ENCODE measurements around the gene PIGC.

Gene PIGC

GRCh38 chr1:172480431-172480830, 36.6 kb upstream of the PIGC start:
- no peaks in the 10 kb centered on the region for H3K36me3 ChIP-seq (ENCODE audit: control insufficient read depth in 5 of 5, insufficient read depth in 5 of 5, low read length in 5 of 5)
- no peaks in the 10 kb centered on the region for H3K9me3 ChIP-seq (ENCODE audit: control insufficient read depth in 5 of 5, low read length in 5 of 5)
- H3K4me1 ChIP-seq (ENCODE audit: control insufficient read depth in 5 of 5, insufficient read depth in 5 of 5, low read length in 5 of 5), result no peaks in the 10 kb centered on the region
- no peak overlapping the region for H3K27ac ChIP-seq (ENCODE audit: low read depth, low read length)
- no peaks in the 10 kb centered on the region for H3K27me3 ChIP-seq (ENCODE audit: control insufficient read depth in 5 of 5, insufficient read depth in 4 of 5, low read length in 5 of 5)
- no peak overlapping the region for H3K4me3 ChIP-seq (ENCODE audit: low read depth in 1 of 5, low read length in 5 of 5)
- no peak overlapping the region for H3K9ac ChIP-seq (ENCODE audit: low read length in 5 of 5)

GRCh38 chr1:172478485-172478884, 34.6 kb upstream of the PIGC start:
- Histone ChIP-seq H3K9ac (ENCODE audit: low read length in 5 of 5) (no peak overlapping the region), H3K9me3 (ENCODE audit: control insufficient read depth in 5 of 5, low read length in 5 of 5) (no peaks in the 10 kb centered on the region), H3K27me3 (ENCODE audit: control insufficient read depth in 5 of 5, insufficient read depth in 4 of 5, low read length in 5 of 5) (no peaks in the 10 kb centered on the region), H3K4me3 (ENCODE audit: low read depth in 1 of 5, low read length in 5 of 5) (no peak overlapping the region), H3K27ac (ENCODE audit: low read depth, low read length) (no peak overlapping the region), H3K36me3 (ENCODE audit: control insufficient read depth in 5 of 5, insufficient read depth in 5 of 5, low read length in 5 of 5) (no peaks in the 10 kb centered on the region), H3K4me1 (ENCODE audit: control insufficient read depth in 5 of 5, insufficient read depth in 5 of 5, low read length in 5 of 5) (peaks cover 0 to 4% (median 0%) of the 10 kb centered on the region in 5 donors)

GRCh38 chr1:172477741-172478140, 33.9 kb upstream of the PIGC start:
- no peaks in the 10 kb centered on the region for H3K36me3 ChIP-seq (ENCODE audit: control insufficient read depth in 5 of 5, insufficient read depth in 5 of 5, low read length in 5 of 5)
- H3K9me3 ChIP-seq (ENCODE audit: control insufficient read depth in 5 of 5, low read length in 5 of 5), result no peaks in the 10 kb centered on the region
- no peak overlapping the region for H3K4me3 ChIP-seq (ENCODE audit: low read depth in 1 of 5, low read length in 5 of 5)
- H3K27me3 ChIP-seq (ENCODE audit: control insufficient read depth in 5 of 5, insufficient read depth in 4 of 5, low read length in 5 of 5), result no peaks in the 10 kb centered on the region
- H3K27ac ChIP-seq (ENCODE audit: low read depth, low read length), result no peak overlapping the region
- H3K4me1 ChIP-seq (ENCODE audit: control insufficient read depth in 5 of 5, insufficient read depth in 5 of 5, low read length in 5 of 5), result peaks cover 0 to 4% (median 0%) of the 10 kb centered on the region in 5 donors
- H3K9ac ChIP-seq (ENCODE audit: low read length in 5 of 5), result no peak overlapping the region

GRCh38 chr1:172477216-172477615, 33.3 kb upstream of the PIGC start:
- Histone ChIP-seq H3K27ac (ENCODE audit: low read depth, low read length) (no peak overlapping the region), H3K4me1 (ENCODE audit: control insufficient read depth in 5 of 5, insufficient read depth in 5 of 5, low read length in 5 of 5) (peaks cover 0 to 4% (median 0%) of the 10 kb centered on the region in 5 donors), H3K27me3 (ENCODE audit: control insufficient read depth in 5 of 5, insufficient read depth in 4 of 5, low read length in 5 of 5) (no peaks in the 10 kb centered on the region), H3K4me3 (ENCODE audit: low read depth in 1 of 5, low read length in 5 of 5) (no peak overlapping the region), H3K36me3 (ENCODE audit: control insufficient read depth in 5 of 5, insufficient read depth in 5 of 5, low read length in 5 of 5) (no peaks in the 10 kb centered on the region), H3K9me3 (ENCODE audit: control insufficient read depth in 5 of 5, low read length in 5 of 5) (no peaks in the 10 kb centered on the region), H3K9ac (ENCODE audit: low read length in 5 of 5) (no peak overlapping the region)

GRCh38 chr1:172476218-172476811, 32.4 kb upstream of the PIGC start:
- no peaks in the 10 kb centered on the region for H3K27me3 ChIP-seq (ENCODE audit: control insufficient read depth in 5 of 5, insufficient read depth in 4 of 5, low read length in 5 of 5)
- no peaks in the 10 kb centered on the region for H3K36me3 ChIP-seq (ENCODE audit: control insufficient read depth in 5 of 5, insufficient read depth in 5 of 5, low read length in 5 of 5)
- H3K4me1 ChIP-seq (ENCODE audit: control insufficient read depth in 5 of 5, insufficient read depth in 5 of 5, low read length in 5 of 5), result peaks cover 0 to 4% (median 0%) of the 10 kb centered on the region in 5 donors
- H3K9ac ChIP-seq (ENCODE audit: low read length in 5 of 5), result no peak overlapping the region
- no peaks in the 10 kb centered on the region for H3K9me3 ChIP-seq (ENCODE audit: control insufficient read depth in 5 of 5, low read length in 5 of 5)
- H3K27ac ChIP-seq (ENCODE audit: low read depth, low read length), result no peak overlapping the region
- H3K4me3 ChIP-seq (ENCODE audit: low read depth in 1 of 5, low read length in 5 of 5), result no peak overlapping the region

- H3K9me3 ChIP-seq (ENCODE audit: control insufficient read depth in 5 of 5, low read length in 5 of 5), result no peaks in the 10 kb centered on the region
- H3K27me3 ChIP-seq (ENCODE audit: control insufficient read depth in 5 of 5, insufficient read depth in 4 of 5, low read length in 5 of 5), result no peaks in the 10 kb centered on the region
- H3K9ac ChIP-seq (ENCODE audit: low read length in 5 of 5), result no peak overlapping the region
- no peak overlapping the region for H3K27ac ChIP-seq (ENCODE audit: low read depth, low read length)
- no peak overlapping the region for H3K4me3 ChIP-seq (ENCODE audit: low read depth in 1 of 5, low read length in 5 of 5)
- no peaks in the 10 kb centered on the region for H3K36me3 ChIP-seq (ENCODE audit: control insufficient read depth in 5 of 5, insufficient read depth in 5 of 5, low read length in 5 of 5)
- H3K4me1 ChIP-seq (ENCODE audit: control insufficient read depth in 5 of 5, insufficient read depth in 5 of 5, low read length in 5 of 5), result peaks cover 0 to 4% (median 0%) of the 10 kb centered on the region in 5 donors
Measured at GRCh38 chr1:172473842-172474241, 30.0 kb upstream of the PIGC start.

- H3K9ac ChIP-seq (ENCODE audit: low read length in 5 of 5), result no peak overlapping the region
Measured at GRCh38 chr1:172473302-172473701, 29.4 kb upstream of the PIGC start.

GRCh38 chr1:172472495-172472894, 28.6 kb upstream of the PIGC start:
- Histone ChIP-seq H3K27ac (ENCODE audit: low read depth, low read length) (no peak overlapping the region), H3K4me1 (ENCODE audit: control insufficient read depth in 5 of 5, insufficient read depth in 5 of 5, low read length in 5 of 5) (peaks cover 0 to 4% (median 0%) of the 10 kb centered on the region in 5 donors)

More at GRCh38 chr1:172473302-172473701, 29.4 kb upstream of the PIGC start:
- no peaks in the 10 kb centered on the region for H3K27me3 ChIP-seq (ENCODE audit: control insufficient read depth in 5 of 5, insufficient read depth in 4 of 5, low read length in 5 of 5)
- H3K36me3 ChIP-seq (ENCODE audit: control insufficient read depth in 5 of 5, insufficient read depth in 5 of 5, low read length in 5 of 5), result no peaks in the 10 kb centered on the region
- H3K9me3 ChIP-seq (ENCODE audit: control insufficient read depth in 5 of 5, low read length in 5 of 5), result no peaks in the 10 kb centered on the region
- H3K4me1 ChIP-seq (ENCODE audit: control insufficient read depth in 5 of 5, insufficient read depth in 5 of 5, low read length in 5 of 5), result peaks cover 0 to 4% (median 0%) of the 10 kb centered on the region in 5 donors
- no peak overlapping the region for H3K4me3 ChIP-seq (ENCODE audit: low read depth in 1 of 5, low read length in 5 of 5)
- no peak overlapping the region for H3K27ac ChIP-seq (ENCODE audit: low read depth, low read length)

GRCh38 chr1:172471666-172472065, 27.8 kb upstream of the PIGC start:
- no peak overlapping the region for H3K27ac ChIP-seq (ENCODE audit: low read depth, low read length)
- H3K4me1 ChIP-seq (ENCODE audit: control insufficient read depth in 5 of 5, insufficient read depth in 5 of 5, low read length in 5 of 5), result peaks cover 0 to 4% (median 0%) of the 10 kb centered on the region in 5 donors
- no peaks in the 10 kb centered on the region for H3K27me3 ChIP-seq (ENCODE audit: control insufficient read depth in 5 of 5, insufficient read depth in 4 of 5, low read length in 5 of 5)
- no peaks in the 10 kb centered on the region for H3K36me3 ChIP-seq (ENCODE audit: control insufficient read depth in 5 of 5, insufficient read depth in 5 of 5, low read length in 5 of 5)
- H3K9me3 ChIP-seq (ENCODE audit: control insufficient read depth in 5 of 5, low read length in 5 of 5), result no peaks in the 10 kb centered on the region
- H3K9ac ChIP-seq (ENCODE audit: low read length in 5 of 5), result no peak overlapping the region
- no peak overlapping the region for H3K4me3 ChIP-seq (ENCODE audit: low read depth in 1 of 5, low read length in 5 of 5)

More at GRCh38 chr1:172472495-172472894, 28.6 kb upstream of the PIGC start:
- Histone ChIP-seq H3K9me3 (ENCODE audit: control insufficient read depth in 5 of 5, low read length in 5 of 5) (no peaks in the 10 kb centered on the region), H3K27me3 (ENCODE audit: control insufficient read depth in 5 of 5, insufficient read depth in 4 of 5, low read length in 5 of 5) (no peaks in the 10 kb centered on the region), H3K4me3 (ENCODE audit: low read depth in 1 of 5, low read length in 5 of 5) (no peak overlapping the region), H3K9ac (ENCODE audit: low read length in 5 of 5) (no peak overlapping the region), H3K36me3 (ENCODE audit: control insufficient read depth in 5 of 5, insufficient read depth in 5 of 5, low read length in 5 of 5) (no peaks in the 10 kb centered on the region)

GRCh38 chr1:172470149-172470548, 26.3 kb upstream of the PIGC start:
- no peaks in the 10 kb centered on the region for H3K9me3 ChIP-seq (ENCODE audit: control insufficient read depth in 5 of 5, low read length in 5 of 5)
- no peak overlapping the region for H3K4me3 ChIP-seq (ENCODE audit: low read depth in 1 of 5, low read length in 5 of 5)
- no peak overlapping the region for H3K9ac ChIP-seq (ENCODE audit: low read length in 5 of 5)
- no peak overlapping the region for H3K27ac ChIP-seq (ENCODE audit: low read depth, low read length)
- H3K27me3 ChIP-seq (ENCODE audit: control insufficient read depth in 5 of 5, insufficient read depth in 4 of 5, low read length in 5 of 5), result no peaks in the 10 kb centered on the region
- H3K36me3 ChIP-seq (ENCODE audit: control insufficient read depth in 5 of 5, insufficient read depth in 5 of 5, low read length in 5 of 5), result no peaks in the 10 kb centered on the region
- peaks cover 0 to 4% (median 0%) of the 10 kb centered on the region in 5 donors for H3K4me1 ChIP-seq (ENCODE audit: control insufficient read depth in 5 of 5, insufficient read depth in 5 of 5, low read length in 5 of 5)

Data from subcutaneous abdominal adipose tissue (tissue), 5 donors.